Measurements from ENCODE around the gene SAMD8.

SAMD8 gene

DNA sequence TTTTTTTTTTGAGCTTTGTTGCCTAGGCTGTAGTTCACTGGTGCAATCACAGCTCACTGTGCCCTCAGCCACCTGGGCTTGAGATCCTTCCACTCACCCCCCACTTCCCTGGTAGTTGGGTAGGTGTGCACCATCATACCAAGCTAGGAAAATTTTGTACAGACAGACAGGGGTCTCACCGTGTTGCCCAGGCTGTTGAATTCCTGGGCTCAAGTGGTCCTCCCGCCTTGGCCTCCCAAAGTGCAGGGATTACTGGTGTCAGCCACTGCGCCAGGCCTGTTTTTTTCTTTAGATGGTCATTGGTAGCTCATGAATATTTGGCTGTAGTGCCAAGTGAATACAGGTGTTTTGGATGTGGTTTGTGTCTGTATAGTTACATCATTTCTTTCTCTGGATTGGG, 116.8 kb downstream of the SAMD8 start:
- no peak for DNase-seq

GRCh38 chr10:75228834-75229233, 117.4 kb downstream of the SAMD8 start:
- no peak for DNase-seq

DNA sequence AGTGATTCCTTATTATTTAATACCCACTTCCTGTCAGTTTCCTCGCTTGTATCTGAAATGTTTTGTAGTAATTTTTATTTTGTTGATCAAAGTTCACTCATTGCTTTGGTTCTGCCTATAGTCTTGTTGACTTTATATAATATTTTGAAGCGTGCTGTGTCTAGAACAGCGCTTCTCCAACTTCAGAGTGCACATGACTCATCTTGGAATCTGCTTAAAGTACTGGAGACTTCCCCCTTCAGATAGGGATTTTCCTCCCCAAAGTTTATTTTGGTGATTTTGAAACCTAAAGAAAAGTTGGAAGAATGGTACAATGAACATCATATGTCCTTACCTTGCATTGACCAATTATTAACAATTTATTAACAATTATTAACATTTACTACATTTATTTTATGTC, 118.5 kb downstream of the SAMD8 start:
- DNase-seq, result no peak

- DNase-seq, result peak; percentile 70
Observed at GRCh38 chr10:75230600-75231038, 119.2 kb downstream of the SAMD8 start.

Measured in NCI-H1694 treated with DMSO at 0.1 percent for 48 hours (cell line).